ENCODE data around the gene PAXX.

DNA sequence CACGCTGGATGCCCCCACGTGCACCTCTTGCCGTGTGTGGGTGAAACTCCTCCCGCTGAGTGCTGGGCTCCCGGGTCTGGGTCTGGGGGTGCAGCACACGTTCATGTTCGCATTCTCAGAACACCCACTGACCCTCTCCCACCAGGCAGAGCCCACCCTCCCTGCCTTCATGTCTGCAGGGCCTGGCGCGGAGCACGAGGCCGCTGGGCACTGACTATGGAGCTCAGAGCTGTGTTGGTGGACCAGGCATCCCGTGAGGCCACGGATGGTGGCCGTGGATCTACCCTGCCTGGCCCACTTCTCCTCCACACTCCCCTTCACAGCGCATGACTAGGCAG lies 31.3 kb upstream of the PAXX start:
- TF ChIP-seq, protein P1, sequence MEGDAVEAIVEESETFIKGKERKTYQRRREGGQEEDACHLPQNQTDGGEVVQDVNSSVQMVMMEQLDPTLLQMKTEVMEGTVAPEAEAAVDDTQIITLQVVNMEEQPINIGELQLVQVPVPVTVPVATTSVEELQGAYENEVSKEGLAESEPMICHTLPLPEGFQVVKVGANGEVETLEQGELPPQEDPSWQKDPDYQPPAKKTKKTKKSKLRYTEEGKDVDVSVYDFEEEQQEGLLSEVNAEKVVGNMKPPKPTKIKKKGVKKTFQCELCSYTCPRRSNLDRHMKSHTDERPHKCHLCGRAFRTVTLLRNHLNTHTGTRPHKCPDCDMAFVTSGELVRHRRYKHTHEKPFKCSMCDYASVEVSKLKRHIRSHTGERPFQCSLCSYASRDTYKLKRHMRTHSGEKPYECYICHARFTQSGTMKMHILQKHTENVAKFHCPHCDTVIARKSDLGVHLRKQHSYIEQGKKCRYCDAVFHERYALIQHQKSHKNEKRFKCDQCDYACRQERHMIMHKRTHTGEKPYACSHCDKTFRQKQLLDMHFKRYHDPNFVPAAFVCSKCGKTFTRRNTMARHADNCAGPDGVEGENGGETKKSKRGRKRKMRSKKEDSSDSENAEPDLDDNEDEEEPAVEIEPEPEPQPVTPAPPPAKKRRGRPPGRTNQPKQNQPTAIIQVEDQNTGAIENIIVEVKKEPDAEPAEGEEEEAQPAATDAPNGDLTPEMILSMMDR (conservative IDR thresholded peaks at IDR 0.05 in 1 of 2, IDR thresholded peaks at IDR 0.05 in 1 of 2; ENCODE audit: low read depth in 1 of 2, low read length in 2 of 2), result no peak
- TF ChIP-seq EZH2 (IDR thresholded peaks at IDR 0.05; ENCODE audit: low read length, missing control alignments), result no peak
